GM23338 (cell line): ENCODE data around the gene COL6A1. TPM values are rescaled to one million over a fixed set of nuclear protein-coding genes. Genes with fewer than 3 reads are reported as not detected.
A peak's percentile ranks its signal among the peaks of the same experiment; 100 is the strongest.

ENCODE experiments used
- ATAC-seq: fragments of 200-7000 bp; cut with Tn5 transposase; 3 replicates; pipeline ENCODE4 v1.9.1; 2020
- DNase-seq: peaks from one replicate; pipeline ENCODE4 v3.0.0-alpha.2; 2015; ENCODE audit warnings: low spot score
- H2AFZ ChIP-seq: fragments of 200-600 bp; sonication (generic); 2 replicates; pipeline ENCODE4 v1.8.0; 2016; ENCODE audit warnings: antibody characterized with exemption, mild to moderate bottlenecking, moderate library complexity
- H3F3A ChIP-seq: fragments of 200-600 bp; sonication (generic); replicated peaks from 2 replicates; pipeline ENCODE4 v1.8.0; 2017; ENCODE audit warnings: antibody characterized with exemption, mixed run types, low read depth
- H3K27ac ChIP-seq: fragments of 200-600 bp; sonication (generic); 2 replicates; pipeline ENCODE4 v1.6.1; 2016; ENCODE audit warnings: low read depth
- H3K27me3 ChIP-seq: fragments of 200-600 bp; sonication (generic); 2 replicates; pipeline ENCODE4 v1.8.0; 2016; ENCODE audit warnings: mild to moderate bottlenecking, mixed run types, moderate library complexity; ENCODE audit not compliant: insufficient read depth
- H3K36me3 ChIP-seq: fragments of 200-600 bp; sonication (generic); 2 replicates; pipeline ENCODE4 v1.8.0; 2016; ENCODE audit warnings: mild to moderate bottlenecking; ENCODE audit not compliant: insufficient read depth
- H3K4me1 ChIP-seq: fragments of 200-600 bp; sonication (generic); 2 replicates; pipeline ENCODE4 v1.8.0; 2016; ENCODE audit warnings: mild to moderate bottlenecking, moderate library complexity; ENCODE audit not compliant: insufficient read depth
- H3K4me2 ChIP-seq: fragments of 200-600 bp; sonication (generic); 2 replicates; pipeline ENCODE4 v1.7.1; 2017; ENCODE audit warnings: mixed run types
- H3K4me3 ChIP-seq: fragments of 200-600 bp; sonication (generic); 2 replicates; pipeline ENCODE4 v1.6.1; 2016; ENCODE audit warnings: mixed run types
- H3K79me2 ChIP-seq: fragments of 200-600 bp; sonication (generic); replicated peaks from 2 replicates; pipeline ENCODE4 v1.8.0; 2017; ENCODE audit warnings: mild to moderate bottlenecking; ENCODE audit not compliant: insufficient read depth
- H3K9me2 ChIP-seq: fragments of 200-600 bp; sonication (generic); 2 replicates; pipeline ENCODE4 v1.8.0; 2017; ENCODE audit not compliant: insufficient read depth
- H4K20me1 ChIP-seq: fragments of 200-600 bp; sonication (generic); replicated peaks from 2 replicates; pipeline ENCODE4 v1.8.0; 2017; ENCODE audit warnings: mild to moderate bottlenecking; ENCODE audit not compliant: insufficient read depth
- H3K27ac Mint-ChIP-seq: 2 replicates; pipeline ENCODE4 v1.8.0; 2020; ENCODE audit warnings: inconsistent platforms, mild to moderate bottlenecking, moderate library complexity, mixed read lengths
- H3K27me3 Mint-ChIP-seq: 3 replicates; pipeline ENCODE4 v1.8.0; 2022; ENCODE audit warnings: low read depth, mild to moderate bottlenecking, moderate library complexity, mixed read lengths, inconsistent platforms; ENCODE audit not compliant: insufficient read depth, poor library complexity
- H3K36me3 Mint-ChIP-seq: 3 replicates; pipeline ENCODE4 v1.8.0; 2021; ENCODE audit warnings: low read depth, mild to moderate bottlenecking, inconsistent platforms, moderate library complexity, mixed read lengths
- H3K4me1 Mint-ChIP-seq: 3 replicates; pipeline ENCODE4 v1.8.0; 2020; ENCODE audit warnings: mild to moderate bottlenecking, inconsistent platforms, mixed read lengths
- H3K4me3 Mint-ChIP-seq: 3 replicates; pipeline ENCODE4 v1.8.0; 2021; ENCODE audit warnings: moderate library complexity, mild to moderate bottlenecking, inconsistent platforms, mixed read lengths
- H3K9me3 Mint-ChIP-seq: 3 replicates; pipeline ENCODE4 v1.8.0; 2020; ENCODE audit warnings: moderate library complexity, mild to moderate bottlenecking, inconsistent platforms, mixed read lengths
- CREB1 ChIP-seq: fragments of 250-450 bp; sonication (Bioruptor Pico); IDR thresholded peaks from 2 replicates; pipeline ENCODE4 v1.5.0; 2020; ENCODE audit warnings: low read depth, mild to moderate bottlenecking, moderate library complexity
- CTCF ChIP-seq, 2 experiments: fragments of 200-600 bp in 1 of 2; sonication (generic) in 1 of 2; conservative IDR thresholded peaks; 2 replicates each; pipeline versions ENCODE4 v1.5.1 to v1.6.1; 2016 to 2017; ENCODE audit warnings: antibody characterized with exemption in 2 of 2, low read depth in 2 of 2, mild to moderate bottlenecking in 2 of 2, moderate library complexity in 1 of 2
- ETS1 ChIP-seq: IDR thresholded peaks from 2 replicates; pipeline ENCODE4 v1.6.1; 2016; ENCODE audit warnings: antibody characterized with exemption
- EZH2 ChIP-seq: fragments of 200-600 bp; sonication (generic); IDR thresholded peaks from one replicate; pipeline ENCODE4 v1.8.0; 2017; ENCODE audit warnings: antibody characterized with exemption, mild to moderate bottlenecking, low read depth; ENCODE audit not compliant: unreplicated experiment
- EZH2phosphoT487 ChIP-seq: fragments of 200-600 bp; sonication (generic); IDR thresholded peaks from one replicate; pipeline ENCODE4 v1.8.1; 2018; ENCODE audit warnings: antibody characterized with exemption; ENCODE audit not compliant: unreplicated experiment
- JUNB ChIP-seq: IDR thresholded peaks from one replicate; pipeline ENCODE4 v1.6.1; 2016; ENCODE audit warnings: antibody characterized with exemption; ENCODE audit not compliant: unreplicated experiment
- NANOG ChIP-seq: IDR thresholded peaks from 2 replicates; pipeline ENCODE4 v1.6.1; 2016; ENCODE audit warnings: antibody characterized with exemption, borderline replicate concordance
- POLR2AphosphoS5 ChIP-seq: IDR thresholded peaks from 2 replicates; pipeline ENCODE4 v1.6.1; 2016; ENCODE audit warnings: antibody characterized with exemption, low read depth
- STAT1 ChIP-seq: IDR thresholded peaks from one replicate; pipeline ENCODE4 v1.6.1; 2016; ENCODE audit warnings: antibody characterized with exemption; ENCODE audit not compliant: unreplicated experiment
- ZNF114 ChIP-seq: fragments of 250-450 bp; sonication (Bioruptor Pico); IDR thresholded peaks from 2 replicates; pipeline ENCODE4 v1.5.0; 2020; ENCODE audit warnings: mild to moderate bottlenecking, moderate library complexity
- ZNF331 ChIP-seq: fragments of 250-450 bp; sonication (Bioruptor Pico); IDR thresholded peaks from 2 replicates; pipeline ENCODE4 v1.5.0; 2020; ENCODE audit warnings: low read depth, mild to moderate bottlenecking, moderate library complexity
- polyA plus RNA-seq: library from polyadenylated mRNA; unstranded; fragments of >200 nt; fragmentation: Nextera tagmentation; extraction: Ambion mirVana; gene quantifications from 2 replicates; pipeline ENCODE4 v1.2.1, GENCODE V29; 2016
- total RNA-seq: library from RNA; depleted of rRNA; stranded (reverse); fragments of >200 nt; shearing (Covaris generic); gene quantifications from 2 replicates; pipeline ENCODE4 v1.2.3, GENCODE V29; 2014

Gene COL6A1
- total and polyA plus RNA-seq, 2 experiments from 2014 or later = 76.0 to 180 TPM

GRCh38 chr21:46035809-46036695, 54.5 kb downstream of the COL6A1 start:
- H2AFZ ChIP-seq = peak overlapping the region; percentile 43; the same call in 1 of the 2 replicates
- no peaks in the 10 kb centered on the region for H3K9me2 ChIP-seq
- no peak for TF ChIP-seq JUNB
- TF ChIP-seq NANOG = no peak
- TF ChIP-seq ZNF331 = no peak
- TF ChIP-seq POLR2AphosphoS5 = no peak
- TF ChIP-seq CREB1 (CRISPR knock-in tag) = no peak
- TF ChIP-seq ETS1 = no peak
- no peak overlapping the region for H3K4me3 Mint-ChIP-seq
- no peaks in the 10 kb centered on the region; the same call in 2 of the 3 replicates for H3K9me3 Mint-ChIP-seq
- no peaks in the 10 kb centered on the region for H3F3A ChIP-seq
- no peaks in the 10 kb centered on the region for H3K79me2 ChIP-seq
- peaks cover 11% of the 10 kb centered on the region for H3K4me1 Mint-ChIP-seq
- H3K4me2 ChIP-seq = no peak overlapping the region
- ATAC-seq (no peak), DNase-seq (no peak)
- no peaks in the 10 kb centered on the region for H3K27me3 ChIP-seq
- no peaks in the 10 kb centered on the region for H3K36me3 ChIP-seq
- no peak overlapping the region; the same call in 1 of the 2 replicates for H3K27ac Mint-ChIP-seq
- no peaks in the 10 kb centered on the region for H3K36me3 Mint-ChIP-seq
- no peaks in the 10 kb centered on the region for H3K4me1 ChIP-seq
- H3K27ac ChIP-seq = no peak overlapping the region
- peaks cover 5% of the 10 kb centered on the region for H3K27me3 Mint-ChIP-seq
- H4K20me1 ChIP-seq = no peaks in the 10 kb centered on the region
- H3K4me3 ChIP-seq = no peak overlapping the region

- H3K27ac Mint-ChIP-seq = no peak overlapping the region
- no peaks in the 10 kb centered on the region for H4K20me1 ChIP-seq
- TF ChIP-seq ETS1 (no peak), NANOG (no peak), STAT1 (no peak), CREB1 (CRISPR knock-in tag) (no peak), POLR2AphosphoS5 (no peak), EZH2 (no peak), EZH2phosphoT487 (no peak), ZNF114 (CRISPR knock-in tag) (no peak), CTCF (conservative IDR thresholded peaks at IDR 0.05; ENCODE audit: low read depth in 2 of 2) (no peak), ZNF331 (no peak)
These were observed 55.2 kb downstream of the COL6A1 start for GRCh38 chr21:46036696-46037330.

More at GRCh38 chr21:46036696-46037330, 55.2 kb downstream of the COL6A1 start:
- Histone ChIP-seq H2AFZ (peak overlapping the region; percentile 47; the same call in 1 of the 2 replicates), H3K9me2 (no peaks in the 10 kb centered on the region), H3K27ac (no peak overlapping the region), H3K27me3 (no peaks in the 10 kb centered on the region), H3K79me2 (no peaks in the 10 kb centered on the region), H3F3A (no peaks in the 10 kb centered on the region), H3K36me3 (no peaks in the 10 kb centered on the region), H3K4me2 (no peak overlapping the region), H3K4me3 (no peak overlapping the region), H3K4me1 (no peaks in the 10 kb centered on the region)
- ATAC-seq (no peak), DNase-seq (no peak)
- H3K36me3 Mint-ChIP-seq = peaks cover 2% of the 10 kb centered on the region; the same call in 1 of the 3 replicates
- H3K27me3 Mint-ChIP-seq = peaks cover 8% of the 10 kb centered on the region
- H3K4me3 Mint-ChIP-seq = no peak overlapping the region
- H3K4me1 Mint-ChIP-seq = peaks cover 17% of the 10 kb centered on the region
- no peaks in the 10 kb centered on the region; the same call in 2 of the 3 replicates for H3K9me3 Mint-ChIP-seq
